ENCODE results near the gene SAFB2. TPM values are rescaled to one million over a fixed set of nuclear protein-coding genes. Genes with fewer than 3 reads are reported as not detected.

SAFB2 gene
- total and polyA plus RNA-seq, 8 donors, result 35.0 to 112 (median 44.2) TPM

DNA sequence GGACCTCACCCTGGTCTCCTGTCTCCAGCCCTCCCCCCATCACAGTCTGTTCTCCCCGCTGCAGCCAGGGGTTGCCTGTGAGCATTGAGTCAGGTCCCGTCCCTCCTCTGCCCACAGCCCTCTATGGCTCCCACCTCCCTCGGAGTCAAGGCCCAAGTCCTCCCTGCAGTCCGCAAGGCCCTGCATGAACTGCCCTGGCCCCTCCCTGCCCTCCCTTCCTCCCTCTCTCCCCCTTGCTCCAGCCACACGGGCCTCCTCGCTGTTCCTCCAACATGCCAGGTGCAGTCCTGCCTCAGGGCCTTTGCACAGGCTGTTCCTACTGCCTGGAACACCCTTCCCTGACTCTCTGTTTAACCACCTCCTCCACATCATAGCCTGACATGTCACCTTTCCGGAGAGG lies 57.6 kb downstream of the SAFB2 start:
- H3K36me3 ChIP-seq, result no peaks in the 10 kb centered on the region
- H3K4me1 ChIP-seq, result no peaks in the 10 kb centered on the region
- no peak for FAIRE-seq
- DNase-seq, result no peak
- TF ChIP-seq, protein P1, sequence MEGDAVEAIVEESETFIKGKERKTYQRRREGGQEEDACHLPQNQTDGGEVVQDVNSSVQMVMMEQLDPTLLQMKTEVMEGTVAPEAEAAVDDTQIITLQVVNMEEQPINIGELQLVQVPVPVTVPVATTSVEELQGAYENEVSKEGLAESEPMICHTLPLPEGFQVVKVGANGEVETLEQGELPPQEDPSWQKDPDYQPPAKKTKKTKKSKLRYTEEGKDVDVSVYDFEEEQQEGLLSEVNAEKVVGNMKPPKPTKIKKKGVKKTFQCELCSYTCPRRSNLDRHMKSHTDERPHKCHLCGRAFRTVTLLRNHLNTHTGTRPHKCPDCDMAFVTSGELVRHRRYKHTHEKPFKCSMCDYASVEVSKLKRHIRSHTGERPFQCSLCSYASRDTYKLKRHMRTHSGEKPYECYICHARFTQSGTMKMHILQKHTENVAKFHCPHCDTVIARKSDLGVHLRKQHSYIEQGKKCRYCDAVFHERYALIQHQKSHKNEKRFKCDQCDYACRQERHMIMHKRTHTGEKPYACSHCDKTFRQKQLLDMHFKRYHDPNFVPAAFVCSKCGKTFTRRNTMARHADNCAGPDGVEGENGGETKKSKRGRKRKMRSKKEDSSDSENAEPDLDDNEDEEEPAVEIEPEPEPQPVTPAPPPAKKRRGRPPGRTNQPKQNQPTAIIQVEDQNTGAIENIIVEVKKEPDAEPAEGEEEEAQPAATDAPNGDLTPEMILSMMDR (IDR thresholded peaks at IDR 0.05), result no peak
- peaks cover 0 to 4% (median 0%) of the 10 kb centered on the region in 4 donors for H3K27me3 ChIP-seq
- no peak for ATAC-seq
- H3K4me3 ChIP-seq, result no peak overlapping the region
- no peaks in the 10 kb centered on the region for H3K9me3 ChIP-seq
- H3K27ac ChIP-seq, result no peak overlapping the region
- intact Hi-C loops (cut with DNase I), result no loop called here
- 62 to 67% methylated on average over 7 of the region's 7 CpGs for WGBS, 2 donors

DNA sequence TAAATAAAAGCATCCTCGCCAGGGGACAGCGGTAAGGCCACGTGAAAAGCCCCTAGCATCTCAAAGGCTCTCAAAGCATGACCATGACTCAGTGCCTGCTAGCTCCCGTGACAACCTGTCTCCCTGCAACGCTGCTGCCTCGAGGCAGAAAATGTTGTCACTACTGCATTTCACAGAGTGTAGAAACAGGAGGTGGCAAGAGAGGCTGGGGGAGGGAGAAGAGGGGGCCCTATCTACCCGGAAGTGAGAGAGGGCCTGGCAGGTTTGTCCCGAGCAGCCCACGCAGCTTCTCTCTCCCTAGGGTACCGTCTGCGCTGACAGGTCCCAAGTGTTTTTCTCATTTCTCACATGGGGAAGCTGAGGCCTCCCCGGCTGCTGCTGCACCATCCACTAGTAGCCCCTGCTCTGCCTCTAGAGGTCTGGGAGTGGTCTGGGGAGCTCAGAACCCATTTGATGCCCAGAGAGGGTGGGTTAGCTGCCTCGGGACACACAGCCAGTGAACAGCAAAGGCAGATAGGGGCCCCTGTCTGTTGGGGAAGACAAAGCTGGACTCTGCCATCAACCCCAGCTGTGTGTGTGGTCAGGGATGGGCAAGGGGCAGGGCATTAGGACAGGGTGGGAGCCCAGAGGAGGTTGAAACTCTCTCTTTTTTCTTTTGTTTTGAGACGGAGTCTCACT lies 58.5 kb downstream of the SAFB2 start:
- peaks cover 0 to 4% (median 0%) of the 10 kb centered on the region in 4 donors for H3K27me3 ChIP-seq
- H3K4me1 ChIP-seq, result no peaks in the 10 kb centered on the region
- intact Hi-C loops (cut with DNase I), result no loop called here
- TF ChIP-seq, protein P1 (IDR thresholded peaks at IDR 0.05), result no peak
- H3K36me3 ChIP-seq, result no peaks in the 10 kb centered on the region
- no peak overlapping the region for H3K27ac ChIP-seq
- no peaks in the 10 kb centered on the region for H3K9me3 ChIP-seq
- DNase-seq, result no peak
- 30 to 37% methylated on average over 14 of the region's 14 CpGs for WGBS, 2 donors
- no peak for ATAC-seq
- no peak overlapping the region for H3K4me3 ChIP-seq
- no peak for FAIRE-seq

DNA sequence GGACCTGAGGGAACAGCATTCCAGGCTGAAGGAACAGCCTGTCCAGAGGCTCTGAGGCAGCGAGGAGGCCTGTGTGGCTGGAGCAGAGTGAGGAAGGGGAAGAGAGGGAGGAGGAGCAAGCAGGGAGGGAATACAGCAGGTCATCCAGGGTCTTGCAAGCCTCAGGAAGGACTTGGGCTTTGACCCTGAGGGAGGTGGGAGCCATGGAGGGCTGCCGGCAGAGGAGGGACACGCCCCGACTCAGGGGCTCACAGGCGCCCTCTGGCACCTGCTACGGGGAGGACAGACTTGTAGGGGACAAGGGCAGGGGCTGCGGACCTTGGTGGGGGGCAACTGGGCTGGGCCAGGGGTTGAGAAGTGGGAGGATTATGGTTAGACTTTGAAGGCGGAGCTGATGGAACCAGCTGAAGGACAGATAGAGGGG lies 59.6 kb downstream of the SAFB2 start:
- intact Hi-C loops (cut with DNase I), result no loop called here
- ATAC-seq (no peak), DNase-seq (no peak), FAIRE-seq (no peak)
- no peaks in the 10 kb centered on the region for H3K9me3 ChIP-seq
- no peak overlapping the region for H3K27ac ChIP-seq
- H3K4me1 ChIP-seq, result no peaks in the 10 kb centered on the region
- no peak overlapping the region for H3K4me3 ChIP-seq
- peaks cover 0 to 4% (median 0%) of the 10 kb centered on the region in 4 donors for H3K27me3 ChIP-seq
- TF ChIP-seq, protein P1 (IDR thresholded peaks at IDR 0.05), result no peak
- H3K36me3 ChIP-seq, result no peaks in the 10 kb centered on the region
- 32 to 35% methylated on average over 8 of the region's 8 CpGs for whole genome bisulfite sequencing, 2 donors

DNA sequence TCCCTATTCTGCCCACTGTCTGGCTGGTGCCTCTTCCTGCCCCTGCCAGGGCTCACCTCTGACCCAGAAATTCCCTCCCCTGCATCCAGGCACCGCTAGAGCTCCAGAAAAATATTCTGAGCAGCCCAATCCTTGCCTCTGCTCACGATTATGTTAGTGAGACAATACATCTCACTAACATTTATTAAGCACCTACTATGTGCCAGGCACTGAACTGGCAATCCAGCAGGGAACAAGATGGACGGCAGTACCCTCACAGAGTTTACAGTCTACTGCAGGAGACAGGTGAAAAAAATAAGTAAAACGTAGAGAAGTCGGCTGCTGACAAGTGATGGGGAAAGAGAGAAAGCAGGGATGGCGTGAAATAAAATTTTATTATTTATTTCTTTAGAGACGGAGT lies 60.3 kb downstream of the SAFB2 start:
- no peak for DNase-seq
- Histone ChIP-seq H3K4me1 (no peaks in the 10 kb centered on the region), H3K27me3 (peaks cover 0 to under 1% (median 0%) of the 10 kb centered on the region in 4 donors), H3K9me3 (no peaks in the 10 kb centered on the region), H3K27ac (no peak overlapping the region), H3K36me3 (no peaks in the 10 kb centered on the region), H3K4me3 (no peak overlapping the region)
- intact Hi-C loops (cut with DNase I), result no loop called here
- ATAC-seq, result no peak
- 80 to 81% methylated on average over 7 of the region's 7 CpGs for WGBS, 2 donors
- TF ChIP-seq, protein P1 (IDR thresholded peaks at IDR 0.05), result no peak
- no peak for FAIRE-seq

DNA sequence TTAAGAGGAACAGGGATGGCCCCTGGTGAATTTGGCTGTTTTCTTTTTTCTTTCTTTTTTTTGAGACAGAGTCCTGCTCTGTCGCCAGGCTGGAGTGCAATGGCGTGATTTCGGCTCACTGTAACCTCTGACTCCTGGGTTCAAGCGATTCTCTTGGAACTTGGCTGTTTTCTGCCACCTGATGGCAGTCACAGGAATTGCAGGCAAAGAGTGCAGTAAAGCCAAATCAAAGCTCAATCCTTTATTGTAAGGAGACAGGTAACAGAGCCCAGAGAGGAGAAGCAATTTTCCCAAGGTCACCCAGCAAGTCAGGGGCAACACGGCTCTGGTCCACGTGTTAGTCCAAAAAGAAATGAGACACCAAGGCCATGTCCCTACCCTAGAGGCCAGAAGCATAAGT lies 61.0 kb downstream of the SAFB2 start:
- intact Hi-C loops (cut with DNase I), result no loop called here
- ATAC-seq (no peak), DNase-seq (no peak), FAIRE-seq (no peak)
- Histone ChIP-seq H3K9me3 (no peaks in the 10 kb centered on the region), H3K4me3 (no peak overlapping the region), H3K4me1 (no peaks in the 10 kb centered on the region), H3K36me3 (no peaks in the 10 kb centered on the region), H3K27me3 (no peaks in the 10 kb centered on the region), H3K27ac (no peak overlapping the region)
- WGBS, 2 donors, result 73 to 78% methylated on average over 6 of the region's 6 CpGs
- TF ChIP-seq, protein P1 (IDR thresholded peaks at IDR 0.05), result peak in 1 of 4 donors; percentile 15

All from pancreas (tissue), 10 donors.